T-helper 1 cell treated with Interleukin-12 subunit alpha and Interleukin-12 subunit beta and Interleukin-4 antibody, amounts not matched to agents 30 ng/mL and 1 ng/mL, for 36 hours (primary cell): ENCODE results near the gene PDZD2. TPM values are rescaled to one million over a fixed set of nuclear protein-coding genes. Genes with fewer than 3 reads are reported as not detected.
"Not testable (repeated sequence)": the region's sequence is repeated elsewhere in the genome, so short reads cannot be mapped to it uniquely, and the experiment has no call there.

Source experiments
- intact Hi-C: fragments of 100-400 bp; cut with micrococcal nuclease; formaldehyde crosslinking; loops from one replicate; pipeline ENCODE4 v1.15.1; 2024
- total RNA-seq: library from RNA; stranded (reverse); gene quantifications from 2 replicates; pipeline ENCODE4 v1.2.3, GENCODE V29; 2022

Gene PDZD2
- total RNA-seq, 1 donor from 2014 or later, result not detected

- intact Hi-C loops, result no loop called here
Measured at GRCh38 chr5:31768046-31768445, 129.1 kb downstream of the PDZD2 start.

- intact Hi-C loops, result no loop called here
Measured at GRCh38 chr5:31768784-31769183, 129.9 kb downstream of the PDZD2 start.

- intact Hi-C loops, result no loop called here
Measured at GRCh38 chr5:31769530-31769929, 130.6 kb downstream of the PDZD2 start.

- intact Hi-C loops, result no loop called here
Measured at GRCh38 chr5:31770132-31770720, 131.3 kb downstream of the PDZD2 start.

GRCh38 chr5:31770998-31771397 is 132.1 kb downstream of the PDZD2 start:
- intact Hi-C loops, result no loop called here

- intact Hi-C loops, result no loop called here
Measured at GRCh38 chr5:31771500-31771899, 132.6 kb downstream of the PDZD2 start.

GRCh38 chr5:31776294-31776693 is 137.4 kb downstream of the PDZD2 start:
- intact Hi-C loops, result not testable (repeated sequence)

- intact Hi-C loops, result no loop called here
Measured at GRCh38 chr5:31776976-31777651, 138.2 kb downstream of the PDZD2 start.

- intact Hi-C loops, result no loop called here
Measured at GRCh38 chr5:31781772-31782171, 142.8 kb downstream of the PDZD2 start.

- intact Hi-C loops, result no loop called here
Measured at GRCh38 chr5:31783086-31783645, 144.2 kb downstream of the PDZD2 start.

- intact Hi-C loops, result no loop called here
Measured at GRCh38 chr5:31783731-31784130, 144.8 kb downstream of the PDZD2 start.

GRCh38 chr5:31786090-31786631 is 147.2 kb downstream of the PDZD2 start:
- intact Hi-C loops, result no loop called here

GRCh38 chr5:31794009-31794408 is 155.1 kb downstream of the PDZD2 start:
- intact Hi-C loops, result no loop called here

- intact Hi-C loops, result no loop called here
Measured at GRCh38 chr5:31798168-31798567, 159.2 kb downstream of the PDZD2 start.

GRCh38 chr5:31800351-31800750 is 161.4 kb downstream of the PDZD2 start:
- intact Hi-C loops, result no loop called here

GRCh38 chr5:31805785-31806400 is 167.0 kb downstream of the PDZD2 start:
- intact Hi-C loops, result no loop called here

- intact Hi-C loops, result no loop called here
Measured at GRCh38 chr5:31806561-31806960, 167.6 kb downstream of the PDZD2 start.

GRCh38 chr5:31807789-31808540 is 169.0 kb downstream of the PDZD2 start:
- intact Hi-C loops, result no loop called here

- intact Hi-C loops, result loop anchor here (1.0 kb wide), 1 partner anchor 228 kb away; no protein-coding TSS in a partner anchor
Measured at GRCh38 chr5:31809050-31809870, 170.3 kb downstream of the PDZD2 start.

- intact Hi-C loops, result no loop called here
Measured at GRCh38 chr5:31811210-31811609, 172.3 kb downstream of the PDZD2 start.
